NCI-H1436 (cell line): ENCODE measurements around the gene PIWIL4.
"Not testable (repeated sequence)": the region's sequence is repeated elsewhere in the genome, so short reads cannot be mapped to it uniquely, and the experiment has no call there.

ENCODE experiments used
- DNase-seq: peaks from one replicate; lab custom pipeline; 2025; lab: John Stamatoyannopoulos, UW

PIWIL4 gene

DNA sequence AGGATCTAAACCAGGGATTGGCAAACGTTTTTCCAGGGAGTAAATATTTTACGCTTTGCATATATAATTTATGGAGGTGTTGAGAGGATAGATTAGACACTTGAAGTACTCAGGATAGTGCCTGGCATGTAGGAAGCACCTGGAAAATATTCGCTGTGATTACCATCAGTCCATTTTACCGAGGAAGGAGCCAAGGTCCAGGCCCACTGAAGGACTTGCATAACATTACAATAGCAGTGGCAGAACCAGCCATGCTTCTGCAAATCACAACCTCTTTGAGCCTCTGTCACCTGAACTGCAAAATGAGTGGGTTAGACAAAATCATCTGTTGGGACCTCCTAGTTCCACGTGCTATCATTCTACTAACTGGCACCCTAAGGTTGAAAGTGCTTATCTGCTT is 18.0 kb upstream of the PIWIL4 start:
- no peak for DNase-seq

DNA sequence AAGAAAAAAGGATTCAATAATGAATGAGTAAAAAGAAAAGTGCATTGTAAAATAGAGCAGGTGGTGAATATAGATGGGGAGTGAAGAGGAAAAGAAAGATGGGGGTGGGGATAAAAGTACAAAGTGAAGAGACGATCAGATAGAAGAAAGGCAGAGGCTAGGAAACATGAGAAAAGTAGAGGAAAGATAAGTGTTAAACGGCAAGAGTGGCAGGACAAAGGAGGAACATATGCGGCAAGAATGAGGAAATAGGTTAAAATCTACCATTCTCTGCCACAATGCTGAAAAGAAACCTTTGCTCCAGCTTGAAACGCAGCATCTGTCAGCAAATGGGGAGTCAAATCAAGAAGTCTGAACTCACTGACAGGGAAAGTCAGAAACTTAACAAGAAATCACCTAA is 16.7 kb upstream of the PIWIL4 start:
- DNase-seq = no peak

DNA sequence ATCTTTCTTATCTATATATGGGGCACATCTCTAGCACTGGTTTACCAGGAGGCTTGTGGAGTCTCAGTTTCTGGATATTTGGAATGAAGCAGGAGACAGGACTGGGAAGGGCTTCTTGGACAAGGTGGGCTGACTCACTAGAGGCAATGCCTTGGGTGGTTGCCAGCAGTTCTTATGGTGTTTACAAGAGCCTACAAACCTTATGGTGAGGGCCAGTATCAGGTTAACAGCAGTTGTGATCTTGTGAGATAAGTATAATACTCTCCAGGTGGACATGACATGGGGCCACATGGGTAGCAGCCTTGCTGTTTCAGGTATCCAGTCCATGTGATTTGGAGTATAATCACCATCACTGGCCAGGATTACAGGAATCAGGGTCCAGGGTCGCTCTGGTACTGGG is 13.2 kb upstream of the PIWIL4 start:
- DNase-seq = no peak

DNA sequence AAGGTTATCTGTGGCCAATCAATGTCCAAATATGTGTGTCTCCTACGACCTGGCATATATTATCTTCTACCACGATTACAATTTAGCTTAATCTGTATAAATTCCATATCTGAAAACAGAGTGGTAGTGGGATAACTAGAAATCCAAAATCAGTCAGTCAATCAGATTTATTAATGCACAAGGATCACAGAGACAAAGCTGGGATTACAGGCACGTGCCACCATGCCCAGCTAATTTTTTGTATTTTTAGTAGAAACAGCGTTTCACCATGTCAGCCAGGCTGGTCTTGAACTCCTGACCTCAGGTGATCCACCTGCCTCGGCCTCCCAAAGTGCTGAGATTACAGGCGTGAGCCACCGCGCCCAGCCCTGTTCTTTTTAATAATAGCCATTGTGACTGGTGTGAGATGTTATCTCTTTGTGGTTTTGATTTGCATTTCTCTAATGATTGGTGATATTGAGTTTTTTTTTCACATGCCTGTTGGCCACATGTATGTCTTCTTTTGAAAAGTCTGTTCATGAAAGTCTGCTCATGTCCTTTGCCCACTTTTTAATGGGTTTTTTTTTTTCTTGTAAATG is 11.3 kb upstream of the PIWIL4 start:
- DNase-seq = not testable (repeated sequence)

DNA sequence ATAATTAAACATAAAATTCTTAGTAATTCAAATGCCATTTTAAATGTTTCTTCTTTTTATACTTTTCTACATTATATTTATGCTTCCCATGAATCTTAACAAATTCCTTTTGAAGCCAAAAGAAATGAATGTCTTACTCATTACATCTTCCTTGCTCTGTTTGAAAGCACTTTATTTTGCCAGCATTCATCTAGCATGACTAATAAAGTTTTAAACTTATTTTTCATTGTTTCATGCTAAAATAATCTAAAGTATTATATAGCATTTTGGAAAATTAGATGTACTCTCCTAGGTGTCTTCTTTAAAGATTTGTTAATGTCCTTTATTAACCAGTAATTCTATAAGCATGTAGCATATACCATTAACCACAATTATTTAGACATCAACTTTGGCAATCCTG is 9.7 kb upstream of the PIWIL4 start:
- DNase-seq = no peak

DNA sequence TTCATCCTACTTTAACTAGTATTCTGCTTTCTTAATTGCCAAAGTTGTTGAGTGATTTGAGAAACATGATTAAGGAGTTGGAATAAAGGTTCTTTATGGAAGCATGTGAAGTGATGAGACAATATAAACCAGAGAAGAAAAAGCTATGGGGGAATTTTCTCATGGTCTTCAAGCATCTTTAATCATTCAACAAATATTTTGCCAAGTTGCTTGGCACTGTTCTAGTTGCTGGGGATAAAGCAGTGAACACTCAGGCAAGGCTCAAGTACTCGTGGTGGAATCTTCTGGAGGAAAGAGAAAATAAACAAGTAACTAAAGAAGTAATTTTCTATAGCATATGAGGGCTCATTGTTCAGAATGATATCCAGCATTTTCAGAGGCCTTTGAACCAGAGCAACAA is 9.2 kb upstream of the PIWIL4 start:
- DNase-seq = no peak

DNA sequence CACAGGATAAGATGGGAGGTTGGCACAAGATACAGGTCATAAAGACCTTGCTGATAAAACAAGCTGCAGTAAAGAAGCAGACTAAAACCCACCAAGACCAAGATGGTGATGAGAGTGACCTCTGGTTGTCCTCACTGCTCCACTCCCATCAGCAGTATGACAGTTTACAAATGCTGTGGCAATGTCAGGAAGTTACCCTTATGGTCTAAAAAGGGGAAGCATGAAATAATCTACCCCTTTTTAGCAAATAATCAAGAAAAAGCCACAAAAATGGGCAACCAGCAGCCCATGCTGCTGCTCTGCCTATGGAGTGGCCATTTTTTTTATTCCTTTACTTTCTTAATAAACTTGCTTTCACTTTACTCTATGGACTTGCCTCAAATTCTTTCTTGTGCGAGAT is 8.7 kb upstream of the PIWIL4 start:
- no peak for DNase-seq

DNA sequence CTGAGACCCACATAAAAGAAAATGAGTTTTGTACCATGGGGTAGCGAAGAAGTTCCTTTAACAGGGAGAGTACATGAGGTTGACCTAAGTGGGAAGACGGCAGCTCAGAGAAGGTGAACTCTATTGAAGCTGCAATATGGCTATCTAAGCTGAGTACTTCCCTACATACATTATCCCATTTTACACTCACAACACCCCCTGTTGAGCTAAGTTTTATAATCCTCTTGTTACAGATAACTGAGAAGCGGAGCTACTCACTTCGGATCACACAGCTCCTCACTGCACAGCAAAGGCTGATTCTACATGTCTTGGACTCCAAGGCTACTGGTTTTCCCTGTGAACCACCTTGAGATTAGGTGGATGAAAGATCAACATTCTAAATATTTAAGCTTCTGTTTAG is 8.2 kb upstream of the PIWIL4 start:
- no peak for DNase-seq

DNA sequence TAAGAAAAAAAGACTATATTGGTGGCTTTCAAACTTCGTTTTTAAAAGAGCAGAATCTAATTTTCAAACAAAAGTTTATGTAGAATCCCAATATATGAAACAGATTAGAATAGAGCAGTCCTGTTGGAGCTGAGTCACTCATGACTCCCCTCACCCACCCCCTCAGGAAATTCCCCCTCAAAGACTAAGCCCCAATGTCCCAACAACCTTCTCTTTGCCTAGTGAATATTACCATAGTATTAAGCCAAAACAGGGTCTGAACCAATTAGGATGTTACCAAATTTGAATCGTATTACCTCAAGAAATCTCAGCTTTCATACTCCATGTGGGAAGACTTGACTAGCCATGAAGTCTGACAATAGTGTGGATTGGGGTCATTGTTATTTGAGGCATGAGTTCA is 7.8 kb upstream of the PIWIL4 start:
- DNase-seq = no peak

DNA sequence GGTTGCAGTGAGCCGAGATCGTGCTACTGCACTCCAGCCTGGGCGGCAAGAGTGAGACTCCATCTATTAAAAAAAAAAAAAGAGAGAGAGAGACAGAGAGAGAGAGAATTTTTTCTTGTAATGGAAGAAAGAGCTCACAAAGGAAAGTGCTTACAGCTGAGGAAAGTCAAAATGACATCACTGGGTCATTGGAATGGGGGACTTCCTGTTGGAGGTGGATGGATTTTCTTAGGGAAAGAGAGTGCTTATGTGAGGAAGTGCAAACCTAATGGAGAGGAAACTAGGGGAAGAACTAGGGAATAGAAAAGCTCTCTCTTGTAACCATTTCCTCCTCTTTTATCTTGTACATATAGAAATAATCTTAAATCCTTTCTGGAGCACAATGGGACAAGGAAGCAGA is 6.3 kb upstream of the PIWIL4 start:
- DNase-seq = no peak

DNA sequence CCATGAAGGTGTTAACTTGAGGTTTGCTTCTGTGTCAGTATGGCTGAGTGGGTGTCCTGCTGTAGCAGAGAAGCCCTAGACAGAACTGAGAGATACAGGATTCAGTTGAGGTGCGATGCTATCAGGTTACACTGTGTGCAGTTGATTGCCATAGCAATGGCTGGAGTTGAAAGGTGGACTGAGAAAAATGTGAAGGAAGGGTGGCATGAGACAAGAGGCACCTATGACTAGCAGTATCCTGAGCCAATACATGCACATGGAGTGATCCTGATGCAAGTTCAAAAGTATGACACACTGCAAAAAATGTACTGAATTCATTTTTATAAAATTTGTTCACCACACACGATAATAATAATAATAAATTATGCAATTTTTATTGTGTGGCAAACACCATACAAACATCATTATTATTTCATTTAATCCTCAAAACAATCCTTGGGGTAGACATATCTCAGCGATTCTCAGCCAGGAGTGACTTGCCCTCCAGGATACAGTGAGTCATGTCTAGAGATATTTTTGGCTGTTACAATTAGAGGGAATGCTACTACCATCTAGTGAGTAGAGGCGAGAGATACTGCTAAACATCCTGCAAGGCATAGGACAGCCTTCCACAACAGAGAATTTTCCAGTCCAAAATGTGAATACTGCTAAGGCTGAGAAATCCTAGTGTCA is 3.9 kb upstream of the PIWIL4 start:
- no peak for DNase-seq

DNA sequence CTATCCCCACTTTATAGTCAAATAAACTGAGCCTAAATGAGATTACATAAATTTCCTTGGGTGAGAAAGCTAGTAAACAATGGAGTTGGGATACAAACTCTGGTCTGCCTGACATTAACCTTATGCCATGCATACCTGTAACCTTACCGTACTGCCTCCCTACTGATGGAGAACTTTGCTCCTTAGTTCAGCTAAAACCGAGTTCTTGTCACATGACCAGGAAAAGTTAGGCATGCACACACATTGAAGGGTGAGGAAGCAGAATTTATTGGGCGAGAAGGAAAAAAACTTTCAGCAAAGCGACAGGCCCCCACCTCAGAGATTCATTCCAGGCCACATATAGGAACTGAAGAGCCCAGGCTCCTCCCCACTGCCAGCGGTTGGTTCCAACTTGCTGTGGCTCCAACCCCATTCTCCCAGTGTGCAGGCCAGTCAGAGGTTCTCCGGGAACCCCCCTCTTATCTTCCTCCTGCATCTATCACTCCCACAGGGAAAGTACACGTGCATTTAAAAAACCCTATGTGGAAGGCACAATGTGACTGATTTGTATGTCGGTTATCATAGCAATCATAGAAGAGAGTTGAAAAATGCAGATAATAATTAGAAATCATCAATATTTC is 3.2 kb upstream of the PIWIL4 start:
- DNase-seq = no peak

DNA sequence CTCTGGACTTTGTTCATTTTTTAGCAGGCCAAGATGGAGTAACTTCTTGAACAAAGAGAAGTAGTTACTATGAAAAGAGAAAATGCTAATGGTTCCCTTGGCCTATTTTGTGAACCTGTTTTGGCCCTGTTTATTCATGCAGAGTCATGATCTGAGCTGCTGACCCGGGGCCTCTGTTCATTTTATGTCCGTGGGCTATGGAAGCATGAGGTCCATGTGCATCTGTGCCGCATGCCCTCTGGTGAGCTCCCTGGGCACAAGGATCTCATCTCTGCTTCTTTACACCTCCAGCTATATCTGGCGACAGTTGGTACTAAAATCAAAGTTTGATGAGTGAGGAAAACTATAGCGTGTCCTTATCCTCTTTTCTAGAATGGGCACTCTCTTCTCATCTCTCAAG is 1.0 kb downstream of the PIWIL4 start:
- DNase-seq = no peak

DNA sequence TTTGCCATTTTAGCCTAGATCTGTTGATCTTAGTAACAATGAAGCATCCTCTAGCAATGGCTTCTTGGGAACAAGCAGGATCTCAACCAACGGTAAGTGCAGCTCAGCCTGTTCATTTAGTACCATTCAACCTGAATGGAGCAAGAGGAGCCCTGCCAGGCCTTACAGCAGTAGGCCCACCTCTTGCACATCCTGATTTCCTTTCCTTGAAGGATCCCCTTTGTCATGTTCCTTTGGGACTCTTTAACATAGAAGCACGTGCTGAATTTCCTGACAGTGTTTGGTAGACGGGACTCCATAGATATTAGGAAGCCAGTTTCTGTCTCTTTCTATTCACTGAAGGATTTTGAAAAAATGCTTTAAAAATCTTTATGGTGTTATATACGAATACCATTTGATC is 1.5 kb downstream of the PIWIL4 start:
- no peak for DNase-seq

DNA sequence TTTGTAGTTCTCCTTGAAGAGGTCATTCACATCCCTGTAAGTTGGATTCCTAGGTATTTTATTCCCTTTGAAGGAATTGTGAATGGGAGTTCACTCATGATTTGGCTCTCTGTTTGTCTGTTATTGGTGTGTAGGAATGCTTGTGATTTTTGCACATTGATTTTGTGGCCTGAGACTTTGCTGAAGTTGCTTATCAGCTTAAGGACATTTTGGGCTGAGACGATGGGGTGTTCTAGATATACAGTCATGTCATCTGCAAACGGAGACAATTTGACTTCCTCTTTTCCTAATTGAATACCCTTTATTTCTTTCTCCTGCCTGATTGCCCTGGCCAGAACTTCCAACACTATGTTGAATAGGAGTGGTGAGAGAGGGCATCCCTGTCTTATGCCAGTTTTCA is 5.8 kb downstream of the PIWIL4 start:
- DNase-seq = not testable (repeated sequence)

DNA sequence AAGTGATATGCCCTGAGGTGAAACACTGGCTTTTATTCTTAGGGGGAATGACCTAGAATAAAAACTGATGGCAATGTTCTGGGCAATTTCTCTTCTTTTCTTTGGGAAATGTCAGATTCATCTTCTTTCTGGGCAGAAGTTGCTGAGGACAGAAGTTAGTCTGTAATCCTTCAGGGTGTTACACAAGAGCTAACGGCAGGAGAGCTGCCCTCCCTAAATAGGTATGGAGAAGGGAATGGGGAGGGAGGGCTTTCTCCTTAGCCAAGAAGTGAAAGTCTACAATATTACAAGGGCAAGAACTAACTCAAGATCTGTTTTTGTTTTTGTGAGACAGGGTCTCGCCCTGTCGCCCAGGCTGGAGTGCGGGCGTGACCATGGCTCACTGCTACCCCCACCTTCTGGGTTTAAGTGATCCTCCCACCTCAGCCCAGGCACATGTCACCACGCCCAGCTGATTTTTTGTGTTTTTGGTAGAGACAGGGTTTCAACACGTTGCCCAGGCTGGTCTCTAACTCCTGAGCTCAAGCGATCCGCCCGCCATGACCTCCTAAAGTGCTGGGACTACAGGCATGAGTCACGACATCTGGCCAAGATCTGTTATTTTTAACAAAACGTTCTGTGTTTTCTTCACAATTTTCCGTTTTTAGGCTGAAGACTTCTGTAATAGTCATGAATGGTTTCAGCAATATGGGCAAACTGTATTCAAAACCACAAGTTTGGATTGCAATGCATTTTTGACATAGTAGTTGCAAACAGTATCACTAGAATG is 7.2 kb downstream of the PIWIL4 start:
- no peak for DNase-seq

DNA sequence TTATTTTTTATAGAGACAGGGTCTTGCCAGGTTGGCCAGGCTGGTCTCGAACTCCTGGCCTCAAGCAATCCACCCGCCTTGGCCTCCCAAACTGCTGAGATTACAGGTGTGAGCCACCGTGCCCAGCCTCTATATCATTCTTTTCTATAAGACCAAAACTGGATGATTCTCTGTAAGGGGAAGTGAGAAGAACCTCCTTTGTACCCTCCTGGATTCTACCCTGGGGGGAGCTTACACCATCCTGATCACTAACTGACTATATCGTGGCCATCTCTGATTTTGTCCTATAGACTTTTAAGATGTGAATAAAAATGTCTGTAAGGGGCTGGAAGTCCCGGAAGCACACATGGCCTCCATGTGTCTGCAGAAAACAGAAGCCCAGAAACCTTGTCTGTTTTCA is 9.1 kb downstream of the PIWIL4 start:
- DNase-seq = no peak

DNA sequence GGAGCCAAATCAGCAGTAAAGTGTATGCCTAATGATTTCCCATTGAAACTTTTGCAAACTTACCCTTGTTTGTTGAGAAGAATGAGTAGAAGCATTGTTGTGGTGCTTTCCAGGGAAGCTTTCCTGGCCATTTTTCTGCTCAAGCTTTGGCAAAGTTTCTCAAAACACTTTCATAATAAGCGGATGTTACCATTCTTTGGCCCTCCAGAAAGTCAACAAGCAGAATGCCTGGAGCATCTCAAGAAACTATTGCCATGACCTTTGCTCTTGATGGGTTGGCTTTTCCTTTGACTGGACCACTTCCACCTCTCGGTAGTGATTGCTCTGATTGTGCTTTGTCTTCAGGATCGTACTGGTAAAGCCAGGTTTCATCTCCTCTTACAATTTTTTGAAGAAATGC is 10.7 kb downstream of the PIWIL4 start:
- no peak for DNase-seq

DNA sequence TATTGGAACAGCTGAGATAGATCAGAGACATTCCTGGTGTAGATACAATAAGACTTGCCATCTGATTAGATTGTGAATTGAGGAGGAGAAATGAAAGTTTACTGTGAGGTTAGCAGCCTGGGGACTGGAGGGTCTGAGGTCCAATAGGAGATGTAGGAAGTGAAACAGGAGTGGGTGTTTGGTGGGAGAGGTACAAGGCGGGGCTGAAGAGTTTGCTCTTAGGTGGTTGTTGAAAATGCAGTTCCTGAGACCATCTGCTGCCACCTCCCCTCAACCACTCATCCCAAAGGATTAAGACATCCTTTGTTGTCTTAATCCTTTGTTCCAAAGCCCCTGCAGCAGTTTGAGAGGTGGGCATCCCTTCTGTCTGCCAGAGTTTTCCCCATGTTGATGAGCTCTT is 14.8 kb downstream of the PIWIL4 start:
- DNase-seq = no peak

DNA sequence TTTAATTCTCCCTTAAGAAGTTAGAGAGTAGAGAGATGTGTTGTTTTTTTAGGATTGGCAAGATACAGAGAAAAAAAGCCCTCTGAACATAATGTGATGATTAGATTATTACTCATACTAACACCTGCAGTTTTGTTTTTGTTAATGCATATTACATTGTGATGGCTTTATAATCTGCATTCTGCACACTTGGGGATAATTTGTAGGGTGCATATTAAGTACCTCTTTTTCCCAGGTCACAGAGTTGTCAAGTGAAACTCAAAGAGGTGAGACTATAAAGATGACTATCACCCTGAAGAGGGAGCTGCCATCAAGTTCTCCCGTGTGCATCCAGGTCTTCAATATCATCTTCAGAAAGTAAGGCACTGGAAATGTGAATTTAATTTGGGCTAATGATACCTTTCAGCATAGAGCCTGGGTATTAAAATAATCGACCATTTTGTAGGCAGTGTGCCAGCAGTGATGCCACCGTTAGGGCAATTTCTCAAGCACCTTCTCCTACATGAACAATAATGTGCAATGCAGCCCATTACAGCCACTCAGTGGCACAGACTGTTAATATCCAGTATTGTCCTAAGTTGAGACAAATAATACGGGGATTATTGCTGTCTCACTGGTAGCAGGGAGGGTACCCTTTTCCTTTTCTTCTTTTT is 16.2 kb downstream of the PIWIL4 start:
- peak; percentile 59 for DNase-seq

DNA sequence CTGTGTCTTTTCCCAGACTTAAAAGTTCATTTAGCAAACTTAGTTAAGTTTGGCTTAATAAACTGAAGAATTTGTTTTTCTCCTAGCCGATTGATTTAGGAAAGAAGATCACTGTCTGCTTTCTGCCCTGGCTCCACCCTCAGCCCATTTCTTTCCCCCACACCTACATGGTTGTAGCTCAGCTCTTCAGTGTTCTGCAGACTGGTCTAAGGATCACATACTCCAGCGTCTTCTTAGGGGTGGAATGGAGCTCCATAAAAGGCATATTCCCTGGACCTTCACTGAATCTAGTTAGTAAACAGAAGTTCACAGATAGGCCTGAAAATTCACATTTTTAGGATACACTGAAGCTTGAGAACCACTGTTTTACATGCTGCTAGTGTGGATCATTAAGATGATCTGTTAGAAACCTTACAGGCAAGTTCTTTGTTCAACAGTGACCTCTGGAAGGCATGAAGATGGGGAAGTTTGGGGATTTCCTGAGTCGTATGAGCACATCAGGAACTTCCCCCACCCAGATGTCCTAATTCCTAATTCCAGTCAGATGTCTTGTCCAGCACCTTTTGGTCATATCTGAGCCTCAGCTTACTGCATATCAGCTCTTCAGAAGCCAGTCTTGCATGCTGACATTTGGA is 16.8 kb downstream of the PIWIL4 start:
- no peak for DNase-seq

DNA sequence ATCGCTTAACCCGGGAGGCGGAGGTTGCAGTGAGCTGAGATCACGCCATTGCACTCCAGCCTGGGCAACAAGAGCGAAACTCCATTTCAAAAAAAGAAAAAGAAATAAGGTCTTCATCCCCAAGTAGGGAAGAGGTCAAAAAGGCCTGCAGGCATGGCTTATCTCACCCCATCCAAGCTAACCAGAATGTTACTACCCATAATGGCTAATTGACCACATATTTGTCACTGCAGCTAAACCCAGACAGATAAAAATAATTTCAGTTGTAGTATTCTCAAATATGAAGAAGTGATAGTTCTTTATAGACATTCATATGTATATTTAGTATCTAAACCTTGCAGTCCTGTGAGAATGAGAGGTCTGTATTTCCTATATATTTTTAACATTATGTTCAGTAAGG is 17.8 kb downstream of the PIWIL4 start:
- DNase-seq = no peak
